Measurements from ENCODE around the gene NLGN4Y. TPM values are rescaled to one million over a fixed set of nuclear protein-coding genes. Genes with fewer than 3 reads are reported as not detected.

The NLGN4Y gene
- total and polyA plus RNA-seq, 10 of the 15 experiments (the other 5 are each of a cell fraction or from before 2014, with no cell fraction given): not detected

DNA sequence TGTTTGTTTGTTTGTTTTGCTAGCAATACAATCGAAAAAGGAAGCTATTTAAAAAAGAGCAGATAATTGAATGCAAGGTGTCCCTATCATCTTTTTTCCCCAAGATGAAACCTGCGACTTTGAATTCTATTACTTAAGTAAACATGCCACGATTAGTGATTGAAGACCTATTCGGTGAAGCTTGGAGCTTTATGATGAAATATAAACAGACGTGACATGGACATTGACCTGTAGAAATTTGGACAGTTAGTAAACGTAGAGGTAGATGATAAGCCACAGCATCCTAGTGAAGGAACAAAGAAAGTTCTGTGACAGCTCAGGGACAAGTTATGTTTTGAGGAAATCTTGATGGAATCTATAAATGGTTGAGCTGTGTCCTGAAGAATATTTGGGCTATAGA is 103.9 kb downstream of the NLGN4Y start:
- H3K9ac ChIP-seq (ENCODE audit: control insufficient read depth, insufficient read depth, low read length): no peak overlapping the region
- intact Hi-C loops (cut with micrococcal nuclease; ENCODE audit: unreplicated experiment): no loop called here
- ATAC-seq (no peak), DNase-seq (ENCODE audit: low read depth, low spot score) (no peak), FAIRE-seq (no peak)
- no peaks in the 10 kb centered on the region for H4K20me1 ChIP-seq (ENCODE audit: control insufficient read depth, insufficient read depth)
- RAD21 ChIA-PET (ENCODE audit: unreplicated experiment): no interaction called here
- SMC1A ChIA-PET (ENCODE audit: uncharacterized antibody, unreplicated experiment): no interaction called here
- H3K79me2 ChIP-seq (ENCODE audit: control insufficient read depth, insufficient read depth, low read length): no peaks in the 10 kb centered on the region
- H3K27me3 ChIP-seq (replicated peaks in 1 of 2; ENCODE audit: control insufficient read depth in 2 of 2, insufficient read depth in 2 of 2, low read length in 1 of 2): no peaks in the 10 kb centered on the region
- no peak overlapping the region for H3K4me2 ChIP-seq (ENCODE audit: control insufficient read depth, insufficient read depth)
- no TSS peak for BruUV-seq (replicated peaks)
- no CpG with 5 or more reads among the region's 6 CpGs for WGBS (ENCODE audit: insufficient coverage, insufficient replicate concordance, low lambda C conversion rate, missing lambda C conversion rate)
- POLR2A ChIA-PET: no interaction called here
- H3K4me3 ChIP-seq: no peak overlapping the region
- H3K9me3 ChIP-seq (replicated peaks; ENCODE audit: control insufficient read depth, insufficient read depth, low read length): no peaks in the 10 kb centered on the region
- no peak overlapping the region for H3K27ac ChIP-seq (ENCODE audit: control insufficient read depth, insufficient read depth)
- TF ChIP-seq BMI1 (IDR thresholded peaks at IDR 0.05; ENCODE audit: borderline replicate concordance) (no peak), MXI1 (IDR thresholded peaks at IDR 0.05; ENCODE audit: low read depth, low read length) (no peak)
- TF ChIP-seq, protein P1, sequence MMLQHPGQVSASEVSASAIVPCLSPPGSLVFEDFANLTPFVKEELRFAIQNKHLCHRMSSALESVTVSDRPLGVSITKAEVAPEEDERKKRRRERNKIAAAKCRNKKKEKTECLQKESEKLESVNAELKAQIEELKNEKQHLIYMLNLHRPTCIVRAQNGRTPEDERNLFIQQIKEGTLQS (IDR thresholded peaks at IDR 0.05; ENCODE audit: borderline replicate concordance, extremely low read depth, low read depth, low read length): no peak
- H3K4me1 ChIP-seq (ENCODE audit: control insufficient read depth, insufficient read depth, low read length): no peaks in the 10 kb centered on the region
- in situ Hi-C loops (cut with MboI): no loop called here
- H3K36me3 ChIP-seq (ENCODE audit: control insufficient read depth in 2 of 2, insufficient read depth in 2 of 2, low read length in 1 of 2): no peaks in the 10 kb centered on the region
- CTCF ChIA-PET: no interaction called here
- no peak overlapping the region for H2AFZ ChIP-seq (ENCODE audit: control insufficient read depth, low read depth, low read length)

DNA sequence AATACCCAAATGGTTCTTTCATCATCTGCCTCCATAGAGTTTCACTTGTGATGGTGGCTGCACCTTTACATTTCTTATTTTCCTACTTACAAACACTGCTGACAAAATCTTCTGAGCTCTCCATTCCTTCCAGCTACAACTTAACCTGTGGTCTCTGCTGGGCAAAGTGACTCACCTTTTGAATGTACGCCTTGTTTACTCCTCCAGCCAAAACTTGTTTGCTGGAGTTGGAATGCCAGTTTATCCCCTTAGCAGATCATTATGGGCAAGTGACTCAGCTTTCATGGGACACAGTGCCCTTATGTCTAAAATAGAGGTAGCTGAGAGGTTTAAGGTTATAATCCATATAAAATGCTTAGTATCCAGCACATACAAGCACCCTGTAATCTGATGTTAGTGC is 107.3 kb downstream of the NLGN4Y start:
- DNase-seq (ENCODE audit: low read depth, low spot score) (no peak), ATAC-seq (no peak), FAIRE-seq (no peak)
- Histone ChIP-seq H4K20me1 (ENCODE audit: control insufficient read depth, insufficient read depth) (no peaks in the 10 kb centered on the region), H3K27me3 (replicated peaks in 1 of 2; ENCODE audit: control insufficient read depth in 2 of 2, insufficient read depth in 2 of 2, low read length in 1 of 2) (no peaks in the 10 kb centered on the region), H3K79me2 (ENCODE audit: control insufficient read depth, insufficient read depth, low read length) (no peaks in the 10 kb centered on the region), H3K4me1 (ENCODE audit: control insufficient read depth, insufficient read depth, low read length) (no peaks in the 10 kb centered on the region), H2AFZ (ENCODE audit: control insufficient read depth, low read depth, low read length) (no peak overlapping the region), H3K4me2 (ENCODE audit: control insufficient read depth, insufficient read depth) (no peak overlapping the region), H3K27ac (ENCODE audit: control insufficient read depth, insufficient read depth) (no peak overlapping the region), H3K4me3 (no peak overlapping the region), H3K9me3 (replicated peaks; ENCODE audit: control insufficient read depth, insufficient read depth, low read length) (no peaks in the 10 kb centered on the region), H3K36me3 (ENCODE audit: control insufficient read depth in 2 of 2, insufficient read depth in 2 of 2, low read length in 1 of 2) (no peaks in the 10 kb centered on the region), H3K9ac (ENCODE audit: control insufficient read depth, insufficient read depth, low read length) (no peak overlapping the region)
- RAD21 ChIA-PET (ENCODE audit: unreplicated experiment): no interaction called here
- SMC1A ChIA-PET (ENCODE audit: uncharacterized antibody, unreplicated experiment): no interaction called here
- BruUV-seq (replicated peaks): no TSS peak
- in situ Hi-C loops (cut with MboI): no loop called here
- POLR2A ChIA-PET: no interaction called here
- no CpG with 5 or more reads among the region's 1 CpG for WGBS (ENCODE audit: insufficient coverage, insufficient replicate concordance, low lambda C conversion rate, missing lambda C conversion rate)
- CTCF ChIA-PET: no interaction called here
- TF ChIP-seq, protein P2, sequence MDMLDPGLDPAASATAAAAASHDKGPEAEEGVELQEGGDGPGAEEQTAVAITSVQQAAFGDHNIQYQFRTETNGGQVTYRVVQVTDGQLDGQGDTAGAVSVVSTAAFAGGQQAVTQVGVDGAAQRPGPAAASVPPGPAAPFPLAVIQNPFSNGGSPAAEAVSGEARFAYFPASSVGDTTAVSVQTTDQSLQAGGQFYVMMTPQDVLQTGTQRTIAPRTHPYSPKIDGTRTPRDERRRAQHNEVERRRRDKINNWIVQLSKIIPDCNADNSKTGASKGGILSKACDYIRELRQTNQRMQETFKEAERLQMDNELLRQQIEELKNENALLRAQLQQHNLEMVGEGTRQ (IDR thresholded peaks at IDR 0.05; ENCODE audit: borderline replicate concordance, low read depth, low read length): no peak
- TF ChIP-seq, protein P3, sequence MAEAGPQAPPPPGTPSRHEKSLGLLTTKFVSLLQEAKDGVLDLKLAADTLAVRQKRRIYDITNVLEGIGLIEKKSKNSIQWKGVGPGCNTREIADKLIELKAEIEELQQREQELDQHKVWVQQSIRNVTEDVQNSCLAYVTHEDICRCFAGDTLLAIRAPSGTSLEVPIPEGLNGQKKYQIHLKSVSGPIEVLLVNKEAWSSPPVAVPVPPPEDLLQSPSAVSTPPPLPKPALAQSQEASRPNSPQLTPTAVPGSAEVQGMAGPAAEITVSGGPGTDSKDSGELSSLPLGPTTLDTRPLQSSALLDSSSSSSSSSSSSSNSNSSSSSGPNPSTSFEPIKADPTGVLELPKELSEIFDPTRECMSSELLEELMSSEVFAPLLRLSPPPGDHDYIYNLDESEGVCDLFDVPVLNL (IDR thresholded peaks at IDR 0.05; ENCODE audit: low read depth, low read length): no peak
- TF ChIP-seq PML (IDR thresholded peaks at IDR 0.05; ENCODE audit: low read length): no peak
- TF ChIP-seq LARP7 (IDR thresholded peaks at IDR 0.05): no peak
- no peak for TF ChIP-seq HDAC2 (IDR thresholded peaks at IDR 0.05)
- TF ChIP-seq RELA (IDR thresholded peaks at IDR 0.05; ENCODE audit: borderline replicate concordance, partially characterized antibody): no peak
- TF ChIP-seq, protein P4, sequence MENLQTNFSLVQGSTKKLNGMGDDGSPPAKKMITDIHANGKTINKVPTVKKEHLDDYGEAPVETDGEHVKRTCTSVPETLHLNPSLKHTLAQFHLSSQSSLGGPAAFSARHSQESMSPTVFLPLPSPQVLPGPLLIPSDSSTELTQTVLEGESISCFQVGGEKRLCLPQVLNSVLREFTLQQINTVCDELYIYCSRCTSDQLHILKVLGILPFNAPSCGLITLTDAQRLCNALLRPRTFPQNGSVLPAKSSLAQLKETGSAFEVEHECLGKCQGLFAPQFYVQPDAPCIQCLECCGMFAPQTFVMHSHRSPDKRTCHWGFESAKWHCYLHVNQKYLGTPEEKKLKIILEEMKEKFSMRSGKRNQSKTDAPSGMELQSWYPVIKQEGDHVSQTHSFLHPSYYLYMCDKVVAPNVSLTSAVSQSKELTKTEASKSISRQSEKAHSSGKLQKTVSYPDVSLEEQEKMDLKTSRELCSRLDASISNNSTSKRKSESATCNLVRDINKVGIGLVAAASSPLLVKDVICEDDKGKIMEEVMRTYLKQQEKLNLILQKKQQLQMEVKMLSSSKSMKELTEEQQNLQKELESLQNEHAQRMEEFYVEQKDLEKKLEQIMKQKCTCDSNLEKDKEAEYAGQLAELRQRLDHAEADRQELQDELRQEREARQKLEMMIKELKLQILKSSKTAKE (IDR thresholded peaks at IDR 0.05; ENCODE audit: low read depth, poor library complexity, severe bottlenecking): no peak
- TF ChIP-seq CHD1 (IDR thresholded peaks at IDR 0.05; ENCODE audit: low read depth, low read length): no peak
- no peak for TF ChIP-seq SIN3A (IDR thresholded peaks at IDR 0.05; ENCODE audit: low read depth, low read length)
- intact Hi-C loops (cut with micrococcal nuclease; ENCODE audit: unreplicated experiment): no loop called here

All from GM12878 (cell line).